PC-3 (cell line): ENCODE measurements around the gene ITPRID2.

Experiments
- EZH2 ChIP-seq: fragments of 300-600 bp; sonication (generic); IDR thresholded peaks from one replicate; pipeline ENCODE4 v1.6.1; 2017; ENCODE audit warnings: antibody characterized with exemption, mild to moderate bottlenecking, low read length; ENCODE audit not compliant: unreplicated experiment
- EZH2phosphoT487 ChIP-seq: fragments of 300-600 bp; sonication (generic); IDR thresholded peaks from 2 replicates; pipeline ENCODE4 v1.6.1; 2018; ENCODE audit warnings: mild to moderate bottlenecking, antibody characterized with exemption, low read length, borderline replicate concordance

DNA sequence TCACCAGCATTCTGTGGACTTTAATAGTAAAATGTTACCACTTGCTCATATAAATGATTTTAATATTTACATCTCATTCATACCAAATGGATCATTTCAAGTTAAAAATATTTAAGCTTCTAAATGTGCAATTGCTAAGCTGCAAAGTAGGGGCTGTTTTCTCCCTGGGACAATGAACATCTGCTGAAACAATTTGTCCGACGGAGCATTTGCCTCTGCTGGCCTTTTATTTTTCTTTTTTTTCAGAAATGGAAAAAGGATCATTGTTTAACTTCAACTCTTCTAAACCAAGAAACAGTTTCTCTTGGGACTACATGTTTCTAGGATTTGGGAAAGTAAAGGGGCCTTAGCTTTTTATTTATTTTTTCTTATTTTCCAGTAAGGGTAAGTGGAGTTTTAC lies 43.8 kb upstream of the ITPRID2 start:
- TF ChIP-seq EZH2 (no peak), EZH2phosphoT487 (no peak)
